NCI-H1694 (cell line): ENCODE results near the gene SKI.

Experiments
- DNase-seq: peaks from one replicate; lab custom pipeline; 2025; lab: John Stamatoyannopoulos, UW

SKI gene

GRCh38 chr1:2352897-2353550 is 124.9 kb downstream of the SKI start:
- no peak for DNase-seq

- DNase-seq: no peak
Measured at GRCh38 chr1:2353551-2354438, 125.7 kb downstream of the SKI start.

GRCh38 chr1:2354511-2355372 is 126.6 kb downstream of the SKI start:
- DNase-seq: no peak

- DNase-seq: no peak
Measured at GRCh38 chr1:2355373-2356261, 127.5 kb downstream of the SKI start.

GRCh38 chr1:2356401-2356800 is 128.3 kb downstream of the SKI start:
- DNase-seq: no peak

- DNase-seq: no peak
Measured at GRCh38 chr1:2356911-2357845, 129.1 kb downstream of the SKI start.

GRCh38 chr1:2358072-2358471 is 130.0 kb downstream of the SKI start:
- DNase-seq: no peak

- no peak for DNase-seq
Measured at GRCh38 chr1:2358651-2359640, 130.8 kb downstream of the SKI start.
